ENCODE measurements around the gene ADGRL1.
"Not testable (repeated sequence)": the region's sequence is repeated elsewhere in the genome, so short reads cannot be mapped to it uniquely, and the experiment has no call there.

The ADGRL1 gene

GRCh38 chr19:14205452-14206287, at the start of gene ADGRL1:
ADGRL1 (minus strand) TSS chr19:14206169; CDS start chr19:14183602, 22,567 bp downstream.
- DNase-seq (ENCODE audit: low read depth) = not testable (repeated sequence)

GRCh38 chr19:14255316-14255715, 49.3 kb upstream of the ADGRL1 start:
- not testable (repeated sequence) for DNase-seq (ENCODE audit: low read depth)

GRCh38 chr19:14253822-14254599, 48.0 kb upstream of the ADGRL1 start:
- DNase-seq (ENCODE audit: low read depth) = not testable (repeated sequence)

- not testable (repeated sequence) for DNase-seq (ENCODE audit: low read depth)
These were observed 46.2 kb upstream of the ADGRL1 start for GRCh38 chr19:14252136-14252535.

GRCh38 chr19:14250870-14251269, 44.9 kb upstream of the ADGRL1 start:
- no peak for DNase-seq (ENCODE audit: low read depth)

GRCh38 chr19:14250315-14250714, 44.3 kb upstream of the ADGRL1 start:
- not testable (repeated sequence) for DNase-seq (ENCODE audit: low read depth)

- not testable (repeated sequence) for DNase-seq (ENCODE audit: low read depth)
These were observed 43.9 kb upstream of the ADGRL1 start for GRCh38 chr19:14249891-14250290.

- DNase-seq (ENCODE audit: low read depth) = not testable (repeated sequence)
These were observed 43.2 kb upstream of the ADGRL1 start for GRCh38 chr19:14249012-14249754.

- no peak for DNase-seq (ENCODE audit: low read depth)
These were observed 42.6 kb upstream of the ADGRL1 start for GRCh38 chr19:14248578-14249011.

GRCh38 chr19:14247548-14248471, 41.8 kb upstream of the ADGRL1 start:
- DNase-seq (ENCODE audit: low read depth) = not testable (repeated sequence)

- not testable (repeated sequence) for DNase-seq (ENCODE audit: low read depth)
These were observed 41.2 kb upstream of the ADGRL1 start for GRCh38 chr19:14247205-14247547.

GRCh38 chr19:14244393-14244792, 38.4 kb upstream of the ADGRL1 start:
- DNase-seq (ENCODE audit: low read depth) = not testable (repeated sequence)

- not testable (repeated sequence) for DNase-seq (ENCODE audit: low read depth)
These were observed 37.7 kb upstream of the ADGRL1 start for GRCh38 chr19:14243718-14244117.

- no peak for DNase-seq (ENCODE audit: low read depth)
These were observed 31.3 kb upstream of the ADGRL1 start for GRCh38 chr19:14237014-14237941.

- DNase-seq (ENCODE audit: low read depth) = not testable (repeated sequence)
These were observed 27.0 kb upstream of the ADGRL1 start for GRCh38 chr19:14232945-14233344.

DNA sequence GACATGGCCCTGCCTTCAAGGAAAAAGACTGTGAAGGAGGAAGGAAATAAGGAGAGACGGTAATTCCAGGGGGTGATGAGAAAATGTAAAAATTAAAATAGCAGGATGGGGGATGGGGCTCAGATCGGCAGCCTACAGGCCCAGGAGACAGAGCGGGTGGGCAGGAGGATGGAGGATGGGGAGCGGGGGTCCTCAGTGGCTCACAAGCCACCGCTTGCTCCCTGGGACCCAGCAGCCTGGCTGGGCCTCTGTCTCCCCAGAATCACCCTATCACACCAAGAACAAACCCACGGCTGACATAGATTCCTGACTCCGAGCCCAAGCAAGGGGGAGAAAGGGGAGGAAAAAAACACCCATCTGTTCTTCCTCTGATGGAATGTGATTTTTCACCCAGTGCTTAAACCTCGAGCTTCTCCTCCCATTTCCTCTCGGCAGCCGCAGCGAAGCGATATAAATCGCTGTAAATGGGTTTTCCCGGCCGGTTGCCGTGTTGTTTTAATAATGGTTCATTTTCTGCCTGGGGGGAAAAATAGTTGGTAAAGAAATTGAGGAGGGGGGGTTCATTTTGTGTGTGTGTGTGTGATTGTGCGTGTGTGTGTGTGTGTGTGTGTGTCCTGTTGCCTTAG, 22.6 kb upstream of the ADGRL1 start:
- DNase-seq (ENCODE audit: low read depth) = not testable (repeated sequence)

DNA sequence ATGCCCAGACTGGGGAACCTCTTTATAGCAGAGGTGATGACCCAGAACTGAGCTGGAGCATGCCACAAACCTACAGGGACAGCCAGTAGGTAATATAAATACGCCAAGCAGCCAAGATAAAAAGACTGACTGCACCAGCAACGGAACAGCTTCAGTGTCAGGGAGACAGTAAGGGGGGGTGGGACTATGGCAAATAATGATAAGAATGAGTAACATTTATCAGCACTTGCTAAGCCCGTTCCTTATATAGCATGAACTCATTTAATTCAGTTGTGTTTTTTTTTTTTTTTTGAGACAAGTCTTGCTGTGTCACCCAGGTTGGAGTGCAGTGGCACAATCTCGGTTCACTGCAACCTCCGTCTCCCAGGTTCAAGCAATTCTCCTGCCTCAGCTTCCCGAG, 20.5 kb upstream of the ADGRL1 start:
- not testable (repeated sequence) for DNase-seq (ENCODE audit: low read depth)

- no peak for DNase-seq (ENCODE audit: low read depth)
These were observed 16.9 kb upstream of the ADGRL1 start for GRCh38 chr19:14222886-14223285.

DNA sequence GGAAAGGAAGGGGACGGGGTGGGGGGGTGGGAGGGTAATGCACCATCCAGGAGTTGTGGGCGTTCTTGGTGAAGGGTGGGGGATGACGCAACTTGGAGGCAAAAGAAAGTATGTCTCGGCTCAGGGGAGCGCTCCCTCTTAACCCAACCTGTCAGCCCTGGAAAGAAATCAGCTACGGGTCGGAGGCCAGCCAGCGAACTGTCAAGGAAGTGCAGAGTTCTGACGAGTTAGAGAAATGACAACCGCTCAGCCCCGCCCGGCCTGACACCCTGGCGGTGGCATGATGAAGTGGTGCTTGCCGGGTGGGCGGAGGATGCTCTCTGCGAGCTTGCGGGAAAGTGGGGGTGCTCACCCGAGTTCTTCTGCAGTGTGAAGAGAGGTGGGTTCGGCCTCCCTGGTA, 15.4 kb upstream of the ADGRL1 start:
- DNase-seq (ENCODE audit: low read depth) = not testable (repeated sequence)

All from CMK (cell line).